Renal pelvis (tissue), 4 donors: ENCODE results near the gene CTSD. TPM values are rescaled to one million over a fixed set of nuclear protein-coding genes. Genes with fewer than 3 reads are reported as not detected.
"Not testable (repeated sequence)": the region's sequence is repeated elsewhere in the genome, so short reads cannot be mapped to it uniquely, and the experiment has no call there.

Experiments used
- DNase-seq: peaks from one replicate; pipeline ENCODE4 v3.0.0-alpha.2; 2013
- polyA plus RNA-seq, 3 donors: library from polyadenylated mRNA; unstranded; fragments of 120-200 nt; gene quantifications; one replicate each; pipeline ENCODE4 v1.2.1, GENCODE V29; 2013; ENCODE audit not compliant: insufficient read length in 3 of 3

The CTSD gene
- polyA plus RNA-seq, 3 donors: 226 to 268 (median 263) TPM

DNA sequence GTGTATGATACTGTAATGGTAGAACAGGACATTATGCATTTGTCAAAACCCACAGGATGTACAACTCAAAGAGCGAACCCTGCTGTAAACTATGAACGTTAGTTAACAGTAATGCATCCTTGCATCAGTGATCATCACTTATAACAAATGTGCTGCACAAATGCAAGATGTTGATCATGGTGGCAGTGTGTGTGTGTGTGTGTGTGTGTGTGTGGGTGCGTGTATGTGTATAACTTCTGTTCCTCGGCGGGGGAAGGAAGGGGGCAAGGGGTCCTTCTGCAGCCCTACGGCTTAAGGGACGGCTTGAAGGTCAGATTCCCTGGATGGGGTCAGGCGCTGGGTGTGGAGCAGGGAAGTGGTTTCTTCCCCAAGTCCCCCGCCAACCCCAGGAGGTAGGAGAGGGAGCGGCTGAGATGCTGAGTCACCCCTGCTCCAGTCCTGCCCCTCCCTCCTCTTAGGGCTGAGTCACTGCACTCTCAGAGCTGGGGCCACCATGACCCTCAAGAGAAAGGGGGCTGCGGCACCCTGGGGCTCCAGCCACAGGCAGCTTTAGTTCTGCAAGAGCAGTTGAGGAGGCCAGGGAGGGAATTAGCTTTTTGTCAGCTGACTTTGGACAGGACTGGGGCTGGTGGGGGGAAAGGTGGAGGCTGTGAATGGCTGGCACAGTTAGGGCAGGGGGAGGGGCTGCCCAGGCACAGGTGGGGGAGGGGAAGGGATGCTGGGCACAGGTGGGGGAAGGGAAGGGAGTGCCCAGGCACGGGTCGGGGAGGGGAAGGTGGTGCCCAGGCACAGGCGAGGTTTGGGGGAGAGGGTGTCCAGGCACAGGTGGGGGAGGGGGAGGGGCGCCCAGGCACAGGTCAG lies 8.8 kb upstream of the CTSD start:
- DNase-seq: no peak

DNA sequence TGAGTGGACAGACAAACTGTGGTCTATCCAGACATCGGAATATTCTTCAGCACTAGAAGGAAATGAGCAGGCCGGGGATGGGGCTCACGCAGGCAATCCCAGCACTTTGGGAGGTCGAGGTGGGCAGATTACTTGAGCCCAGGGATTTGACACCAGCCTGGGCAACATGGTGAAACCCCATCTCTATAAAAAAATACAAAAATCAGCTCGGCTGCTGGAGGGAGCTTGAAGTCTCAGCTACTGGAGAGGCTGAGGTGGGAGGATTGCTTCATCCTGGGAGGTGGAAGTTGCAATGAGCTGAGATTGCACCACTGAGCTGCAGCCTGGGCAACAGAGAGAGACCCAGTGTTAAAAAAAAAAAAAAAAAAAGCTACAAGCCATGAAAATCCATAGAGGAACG lies 8.0 kb upstream of the CTSD start:
- DNase-seq: no peak

DNA sequence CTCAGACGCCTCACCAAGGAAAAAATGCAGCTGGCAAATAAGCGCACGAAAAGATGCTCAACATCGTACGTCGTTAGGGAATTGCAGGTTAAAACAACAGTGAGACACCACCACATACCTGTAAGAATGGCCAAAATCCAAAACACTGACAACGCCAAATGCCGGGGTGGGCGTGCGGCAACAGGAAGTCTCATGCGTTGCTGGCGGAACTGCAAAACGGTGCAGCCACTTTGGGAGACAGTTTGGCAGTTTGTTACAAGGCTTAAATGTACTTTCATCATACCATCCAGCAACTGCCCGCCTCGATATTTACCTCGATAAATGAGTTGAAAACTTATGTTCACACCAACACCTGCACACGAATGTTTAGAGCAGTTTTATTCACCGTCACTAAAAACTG lies 7.5 kb upstream of the CTSD start:
- no peak for DNase-seq

DNA sequence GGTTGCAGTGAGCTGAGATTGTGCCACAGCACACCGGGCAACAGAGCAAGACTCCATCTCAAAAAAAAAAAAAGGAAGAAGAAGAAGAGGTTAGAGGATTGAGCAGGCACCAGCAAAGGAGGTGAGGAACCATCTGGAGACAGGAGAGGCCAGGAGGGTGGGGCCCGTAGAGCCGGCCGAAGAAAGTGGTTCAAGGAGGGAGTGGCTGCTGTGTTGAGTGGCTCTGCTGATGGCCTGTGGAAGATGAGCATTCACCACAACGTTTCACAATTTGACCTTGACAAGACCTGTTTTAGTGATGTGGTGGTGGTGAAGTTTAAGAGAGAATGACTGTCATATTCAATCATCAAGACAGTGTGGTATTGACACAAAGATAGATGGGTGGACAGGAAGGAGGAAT lies 6.8 kb upstream of the CTSD start:
- DNase-seq: no peak

DNA sequence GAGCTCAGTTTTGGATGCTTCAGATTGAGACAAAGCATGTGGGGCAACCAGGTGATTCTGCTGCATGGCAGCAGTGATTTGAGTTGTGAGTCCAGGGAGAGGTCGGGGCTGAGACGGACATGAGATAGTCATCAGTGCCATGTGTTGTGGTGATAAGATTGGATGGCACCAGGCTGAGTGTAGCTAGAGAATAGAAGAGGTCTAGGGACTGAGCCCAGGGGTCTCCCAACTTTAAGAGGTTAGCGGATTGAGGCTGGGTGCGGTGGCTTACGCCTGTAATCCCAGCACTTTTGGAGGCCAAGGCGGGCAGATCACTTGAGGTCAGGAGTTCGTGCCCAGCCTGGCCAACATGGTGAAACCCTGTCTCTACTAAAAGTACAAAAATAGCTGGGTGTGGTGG lies 6.3 kb upstream of the CTSD start:
- no peak for DNase-seq

DNA sequence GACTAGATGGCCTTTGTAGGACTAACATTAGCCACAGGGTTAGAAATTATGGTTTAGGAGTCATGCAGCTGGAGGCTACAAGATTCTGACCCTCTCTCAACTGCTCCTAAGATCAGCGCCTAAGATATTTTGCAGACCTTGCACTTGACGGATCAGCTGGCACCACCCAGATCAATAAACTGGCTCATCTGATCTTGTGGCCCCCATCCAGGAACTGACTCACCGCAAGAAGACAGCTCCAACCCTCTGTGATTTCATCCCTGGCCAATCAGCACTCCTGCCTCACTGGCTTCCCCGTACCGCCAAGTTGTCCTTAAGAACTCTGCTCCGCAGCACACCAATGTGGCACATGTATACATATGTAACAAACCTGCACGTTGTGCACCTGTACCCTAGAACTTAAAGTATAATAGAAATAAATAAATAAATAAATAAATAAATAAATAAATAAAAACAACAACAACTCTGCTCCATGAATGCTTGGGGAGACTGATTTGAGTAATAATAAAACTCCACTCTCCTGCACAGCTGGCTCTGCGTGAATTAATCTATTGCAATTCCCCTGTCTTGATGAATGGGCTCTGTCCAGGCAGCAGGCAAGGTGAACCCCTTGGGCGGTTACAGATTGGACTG lies 5.7 kb upstream of the CTSD start:
- not testable (repeated sequence) for DNase-seq

DNA sequence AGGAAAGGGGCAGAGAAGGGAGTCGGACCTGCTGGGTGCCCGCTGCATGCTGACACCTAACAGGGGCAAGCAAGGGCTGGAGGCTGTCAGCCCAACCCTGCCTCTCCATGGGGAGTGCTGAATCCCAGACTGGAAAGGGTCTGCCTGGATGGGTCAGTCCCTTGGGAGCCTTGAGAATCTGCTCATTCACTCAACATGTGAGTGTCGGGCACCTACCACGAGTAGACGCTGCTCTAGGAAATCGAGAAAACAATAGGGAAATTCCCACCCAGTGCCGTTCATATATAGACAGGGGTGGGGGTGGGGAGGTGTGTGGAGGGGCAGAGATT lies 4.4 kb upstream of the CTSD start:
- DNase-seq: no peak

DNA sequence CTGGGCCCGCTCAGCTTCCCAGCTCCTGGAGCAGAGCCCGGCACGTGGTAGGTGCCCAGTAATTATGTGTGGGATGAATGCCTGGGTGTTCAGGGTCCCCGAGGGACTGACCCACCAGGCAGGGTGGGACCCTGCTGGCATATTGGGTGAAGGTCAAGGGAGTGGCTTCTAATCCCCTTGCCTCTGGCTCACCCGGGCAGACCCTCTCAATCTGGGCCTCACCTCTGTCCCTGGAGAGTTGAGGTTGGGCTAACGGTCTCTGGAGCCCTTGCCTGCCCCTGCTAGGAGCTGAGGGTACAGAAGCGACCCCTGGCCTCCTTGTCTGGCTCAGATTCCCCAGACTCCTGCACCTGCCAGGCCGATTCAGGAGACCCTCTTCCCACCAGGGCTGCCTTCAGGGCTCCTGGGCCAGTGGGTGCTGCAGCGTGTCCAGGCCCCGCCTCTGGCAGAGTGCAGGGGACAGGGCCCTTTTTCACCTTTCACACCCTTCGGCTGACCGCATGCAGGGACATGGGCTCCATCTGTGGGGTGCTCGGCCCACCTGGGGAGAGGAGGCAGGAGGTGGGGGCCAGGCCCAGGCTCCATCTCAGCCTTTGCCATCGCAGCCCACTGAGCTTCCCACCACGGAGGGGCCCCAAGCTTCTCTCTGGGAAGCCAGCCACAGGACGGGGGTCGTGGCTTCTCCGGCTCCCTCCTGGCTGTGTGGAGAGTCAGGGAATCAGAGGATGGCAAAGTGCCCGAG lies 3.8 kb upstream of the CTSD start:
- DNase-seq: no peak

DNA sequence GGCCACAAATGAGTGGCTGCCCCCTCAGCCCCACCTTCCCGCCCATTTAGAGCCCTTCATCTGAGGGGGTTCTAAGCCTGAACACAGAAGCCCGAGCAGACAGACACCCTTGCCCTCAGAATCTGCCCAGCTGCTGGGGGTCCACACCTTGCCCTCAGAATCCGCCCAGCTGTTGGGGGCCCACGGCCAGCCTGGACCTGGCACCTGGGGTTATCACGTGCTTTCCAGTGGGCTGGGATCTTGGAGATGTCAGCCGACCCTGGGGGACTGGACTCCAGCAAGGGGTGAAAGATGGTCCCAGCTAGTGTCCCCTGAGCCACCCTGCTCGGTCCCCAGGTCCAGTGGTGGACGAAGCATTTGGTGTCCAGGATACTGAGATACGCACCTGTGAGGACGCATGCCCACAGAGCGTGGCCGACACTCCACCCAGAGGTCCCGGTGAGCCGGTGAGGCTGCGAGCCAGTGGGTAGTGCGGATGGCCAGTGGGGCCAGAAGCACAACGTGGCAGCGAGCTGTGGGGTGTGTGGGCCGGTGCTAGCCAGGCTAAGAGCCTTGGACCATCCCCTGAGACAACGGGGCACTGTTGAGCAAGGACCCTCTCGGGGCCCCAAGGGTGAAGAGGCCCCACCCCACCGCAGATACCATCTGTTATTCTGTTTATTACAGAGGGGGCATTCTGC lies 3.1 kb upstream of the CTSD start:
- no peak for DNase-seq

DNA sequence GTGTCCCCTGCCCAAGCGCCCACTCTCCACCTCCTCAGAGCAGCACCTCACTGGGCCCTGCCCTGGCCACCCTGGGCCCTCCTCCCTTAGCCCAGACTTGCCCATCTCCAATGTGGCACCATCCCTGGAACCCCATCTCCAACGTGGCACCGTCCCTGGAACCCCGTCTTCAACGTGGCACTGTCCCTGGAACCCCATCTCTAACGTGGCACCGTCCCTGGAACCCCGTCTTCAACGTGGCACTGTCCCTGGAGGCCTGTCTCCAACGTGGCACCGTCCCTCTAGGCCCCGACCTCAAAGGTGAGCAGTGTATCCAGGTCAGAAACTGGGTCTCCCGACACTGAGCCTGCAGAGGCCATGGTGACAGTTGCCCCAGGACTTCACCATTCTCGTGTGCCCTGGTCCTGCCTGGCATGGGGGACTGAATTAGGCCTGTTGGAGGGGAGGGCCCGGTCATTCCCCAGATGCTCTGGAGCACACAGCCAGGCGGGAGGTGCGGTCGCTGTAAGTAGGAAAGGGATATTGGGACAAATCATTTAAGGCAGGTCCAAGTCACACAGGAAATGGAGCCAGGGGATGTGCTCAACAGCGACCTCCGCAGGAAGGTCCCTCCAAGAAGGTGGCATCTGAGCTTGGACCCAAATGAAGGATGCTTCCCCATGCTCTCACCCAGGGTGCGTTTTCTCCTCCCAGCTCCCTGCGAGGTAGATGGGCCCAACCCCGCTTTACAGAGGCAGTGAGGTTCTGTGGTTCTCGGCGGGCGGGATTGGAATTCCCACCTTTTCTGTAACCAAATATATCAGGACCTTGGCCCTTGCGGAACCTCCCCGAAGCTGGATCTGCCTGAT lies 2.4 kb upstream of the CTSD start:
- no peak for DNase-seq

DNA sequence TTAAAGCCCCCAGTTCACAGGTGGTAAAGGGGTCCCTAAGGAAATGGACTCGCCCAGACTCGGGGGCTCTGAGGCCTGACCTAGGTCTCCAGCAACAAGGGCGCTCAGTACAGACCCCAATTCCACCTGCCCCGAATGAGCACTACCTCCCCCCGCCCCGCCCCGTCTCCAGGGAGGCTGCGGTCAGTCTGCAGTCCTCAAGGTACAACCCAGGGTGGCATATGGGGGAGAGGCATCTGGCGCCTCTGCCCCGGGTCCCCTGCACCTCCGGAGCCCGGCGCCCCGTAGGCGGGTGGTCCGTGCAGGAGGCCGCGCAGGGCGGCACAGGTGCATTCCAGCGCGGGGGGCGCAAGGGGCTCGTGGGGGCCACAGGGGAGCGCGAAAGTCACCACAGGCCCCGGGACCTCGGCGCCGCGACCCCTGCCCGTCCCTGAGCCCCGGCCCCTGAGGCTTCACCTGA lies 361 bp downstream of the CTSD start:
- no peak for DNase-seq

DNA sequence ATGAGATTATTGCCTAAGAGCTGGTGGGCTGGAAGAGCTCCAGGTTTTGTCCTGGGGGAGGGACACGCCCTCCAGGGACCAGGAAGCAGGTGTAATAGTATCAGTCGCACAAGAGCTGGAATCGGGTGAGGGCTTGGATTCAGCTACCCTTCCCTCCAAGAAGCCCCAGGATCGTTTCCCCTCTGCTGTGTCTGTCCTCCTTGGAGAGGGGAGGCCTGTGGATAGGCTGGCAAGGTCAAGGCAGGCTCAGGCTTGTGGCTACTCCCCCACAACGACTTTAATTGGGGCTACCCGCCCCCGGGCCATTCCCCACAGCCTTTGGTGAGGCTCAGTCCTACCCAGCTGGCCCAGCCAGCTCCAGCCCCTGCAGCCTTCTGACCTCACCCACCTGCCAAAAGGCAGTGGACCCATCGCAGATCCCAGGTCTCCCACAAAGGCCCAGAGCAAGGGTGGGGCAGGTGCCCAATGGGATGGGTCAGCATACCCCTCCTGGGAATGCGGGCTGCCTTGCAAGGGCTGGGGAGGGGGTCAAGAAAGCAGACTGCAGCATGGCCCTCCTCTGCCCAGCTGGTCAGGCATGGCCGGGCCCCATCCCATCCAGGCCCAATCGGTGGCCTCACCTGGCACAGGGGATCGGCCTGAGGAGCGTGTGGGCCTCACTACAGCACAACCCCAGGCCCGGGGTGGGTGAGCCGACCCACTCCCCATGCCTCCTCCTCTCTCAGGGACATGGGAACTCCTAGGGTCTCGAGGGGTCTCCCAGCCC lies 1.0 kb downstream of the CTSD start:
- DNase-seq: no peak

DNA sequence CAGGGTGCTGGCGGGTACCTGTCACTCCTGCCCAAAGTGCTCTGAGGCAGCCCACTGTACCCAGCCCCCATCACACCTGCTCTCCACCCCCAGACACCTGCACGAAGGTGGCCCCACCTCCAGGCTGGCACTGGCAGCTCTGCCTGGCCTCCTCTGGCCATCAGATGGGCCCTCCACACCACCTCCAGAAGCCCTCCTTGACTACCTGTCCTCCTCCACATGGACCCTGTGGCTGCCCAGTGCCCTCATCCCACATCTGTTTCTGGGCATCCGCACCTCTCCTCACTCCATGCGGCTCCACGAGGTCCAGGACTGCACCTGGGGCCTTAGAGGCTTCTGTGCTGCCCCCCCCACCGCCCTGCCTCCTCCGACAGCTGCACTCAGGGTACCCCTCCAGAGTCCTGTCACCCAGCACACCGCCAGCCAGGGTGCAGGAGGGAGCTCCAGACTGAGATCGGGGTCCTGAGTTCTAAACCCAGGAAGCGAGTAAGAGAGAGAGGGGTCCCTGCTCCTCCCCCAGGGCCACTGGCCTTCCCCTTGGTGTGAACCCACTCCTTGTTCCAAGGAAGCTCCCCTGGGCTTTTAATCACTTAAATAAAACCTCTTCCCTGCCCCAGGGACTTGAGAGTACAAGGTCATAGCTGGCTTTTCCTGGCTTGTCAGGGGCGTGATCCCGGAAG lies 1.7 kb downstream of the CTSD start:
- DNase-seq: no peak

DNA sequence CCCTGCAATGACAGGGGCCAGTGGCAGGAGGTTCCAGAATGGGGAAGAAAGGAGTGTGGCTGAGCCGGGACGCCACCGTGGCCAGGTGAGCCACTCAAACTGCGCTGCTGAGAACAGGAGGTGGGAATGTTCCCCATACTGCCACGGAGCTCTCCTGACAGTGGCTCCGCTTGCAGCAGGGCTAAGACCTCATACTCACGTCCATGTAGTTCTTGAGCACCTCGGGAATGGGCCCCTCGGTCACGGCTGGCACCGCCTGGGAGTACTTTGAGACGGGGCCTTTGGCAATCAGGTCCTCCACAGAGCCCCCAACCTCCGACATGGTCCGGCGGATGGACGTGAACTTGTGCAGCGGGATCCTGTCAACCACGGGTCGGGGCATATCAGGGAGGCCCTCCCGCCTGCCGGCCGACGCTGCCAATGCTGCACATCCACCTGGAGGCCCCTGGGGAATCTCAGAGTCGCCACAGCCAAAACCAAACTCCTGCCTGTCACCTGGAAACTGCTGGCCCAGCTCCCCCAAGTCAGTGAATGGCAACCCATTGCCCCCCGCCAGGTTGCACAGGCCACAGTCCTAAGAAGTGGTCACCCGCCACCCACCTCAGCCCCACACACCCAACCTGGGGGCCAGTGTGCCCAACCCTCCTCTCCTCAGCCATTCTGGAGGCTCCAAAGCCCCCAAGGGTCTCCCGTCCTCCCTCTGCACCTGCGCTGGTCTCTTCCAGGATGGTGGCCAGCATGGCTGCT lies 2.4 kb downstream of the CTSD start:
- no peak for DNase-seq

DNA sequence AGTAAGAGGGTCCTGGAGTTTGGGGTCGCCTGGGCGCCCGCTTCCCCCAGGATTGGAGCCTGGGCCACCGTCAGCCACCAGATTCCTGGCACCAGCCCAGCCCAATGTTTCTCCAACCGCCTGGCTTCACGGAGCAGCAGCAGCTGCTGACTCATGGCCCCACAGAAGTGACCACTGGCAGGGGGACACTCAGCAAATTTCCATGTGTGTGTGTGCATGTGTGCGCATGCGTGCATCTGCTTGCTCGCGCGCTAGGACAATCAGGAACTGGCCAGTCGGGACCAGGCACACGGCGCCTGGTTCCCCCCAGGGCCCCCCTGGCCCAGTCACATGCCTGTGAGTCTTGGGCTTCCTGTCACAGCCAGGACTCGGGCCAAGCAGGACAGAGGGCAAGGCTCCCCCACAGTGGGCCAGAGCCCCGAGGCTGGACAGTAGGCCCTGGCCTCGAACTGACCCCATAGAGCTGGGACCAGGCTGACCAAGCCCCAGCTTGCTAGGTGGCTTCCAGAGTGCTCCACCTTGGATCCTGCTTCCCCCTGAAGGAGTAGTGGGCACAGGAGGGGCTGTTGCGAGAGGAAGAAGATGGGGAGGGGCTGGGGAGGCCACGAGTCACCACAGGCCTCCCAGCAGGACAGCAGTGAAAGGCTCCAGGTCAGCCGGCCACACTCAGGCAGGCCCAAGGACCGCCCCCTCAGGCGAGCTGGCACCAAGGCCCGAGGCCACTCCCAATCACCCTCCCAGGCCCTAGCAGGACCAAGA lies 3.2 kb downstream of the CTSD start:
- no peak for DNase-seq

DNA sequence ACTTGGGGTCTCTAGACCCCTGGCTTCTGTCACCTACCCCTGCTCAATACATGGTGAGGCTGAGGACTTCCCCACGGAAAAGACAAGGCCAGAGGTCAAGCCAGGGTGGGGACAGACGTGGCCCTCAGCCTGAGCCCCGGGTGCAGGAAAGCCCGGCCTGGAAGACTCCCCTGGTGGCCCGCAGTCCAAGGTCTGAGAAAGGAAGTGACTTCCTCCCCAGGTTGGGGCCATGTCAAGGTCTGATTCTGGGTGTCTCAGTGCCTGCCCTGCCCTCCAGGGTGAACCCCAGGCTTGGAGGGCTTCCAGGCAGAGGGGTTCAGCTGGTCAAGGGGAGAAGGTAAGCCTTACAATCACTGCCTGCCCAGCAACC lies 3.9 kb downstream of the CTSD start:
- DNase-seq: no peak

DNA sequence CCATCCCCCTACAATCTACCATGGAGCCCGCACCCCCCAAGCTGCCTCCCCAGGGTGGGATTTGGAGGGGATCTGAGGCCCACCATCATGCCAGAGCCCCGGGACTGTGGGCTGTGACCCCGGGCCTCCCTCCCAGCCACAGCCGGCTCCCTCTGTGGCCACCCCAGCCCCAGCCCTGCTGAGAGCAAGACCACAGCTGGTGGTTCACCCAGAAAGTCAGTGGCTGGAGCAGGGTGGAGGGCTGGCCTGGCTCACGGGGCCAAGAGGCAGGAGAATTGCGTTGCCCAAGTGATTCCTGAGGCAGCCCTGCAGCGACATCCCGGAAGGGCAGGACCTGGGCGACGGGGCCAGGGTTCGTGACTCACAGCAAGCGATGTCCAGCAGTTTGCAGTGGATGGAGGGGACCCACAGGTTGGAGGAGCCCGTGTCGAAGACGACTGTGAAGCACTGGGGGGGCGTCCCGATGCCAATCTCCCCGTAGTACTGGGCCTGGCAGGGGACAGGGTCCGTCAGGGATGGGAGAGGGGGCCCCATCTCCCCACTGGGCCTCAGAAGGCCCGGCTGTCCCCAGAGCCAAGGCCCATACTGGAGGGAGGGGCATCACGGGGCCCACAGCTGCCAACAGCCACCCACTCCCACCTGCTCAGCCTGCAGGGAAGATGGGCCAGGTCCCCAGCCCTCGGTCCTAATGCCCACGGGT lies 4.4 kb downstream of the CTSD start:
- no peak for DNase-seq

DNA sequence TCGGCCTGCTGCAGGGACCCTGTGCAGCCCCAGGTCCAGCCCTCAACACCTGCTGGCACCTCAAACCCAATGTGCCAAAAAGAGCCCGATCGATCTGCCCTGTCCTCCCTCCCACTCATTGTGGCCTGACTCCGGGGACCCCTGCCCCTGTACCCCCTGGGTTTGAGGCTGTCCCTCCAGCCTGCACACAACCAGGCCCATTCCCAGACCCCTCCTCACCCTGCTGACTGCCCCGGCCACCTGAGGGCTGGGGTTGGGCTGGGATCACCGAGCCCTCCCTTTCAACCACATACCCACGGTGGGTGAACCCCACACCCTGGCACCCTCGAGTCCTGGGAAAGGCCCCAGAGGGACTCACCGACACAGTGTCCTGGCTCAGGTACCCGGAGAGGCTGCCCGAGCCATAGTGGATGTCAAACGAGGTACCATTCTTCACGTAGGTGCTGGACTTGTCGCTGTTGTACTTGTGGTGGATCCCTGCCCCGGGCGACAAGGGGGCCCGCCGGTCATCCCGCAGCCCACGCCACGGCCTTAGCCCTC lies 5.0 kb downstream of the CTSD start:
- no peak for DNase-seq
